HG03439 (cell line): Measurements from ENCODE around the gene ARHGAP30.
"Not testable (repeated sequence)": the region's sequence is repeated elsewhere in the genome, so short reads cannot be mapped to it uniquely, and the experiment has no call there.

Experiments
- ATAC-seq: cut with Tn5 transposase; IDR thresholded peaks from one replicate; pipeline ENCODE4 v1.9.1; 2021; ENCODE audit warnings: mild to moderate bottlenecking, moderate library complexity; ENCODE audit not compliant: unreplicated experiment

Gene ARHGAP30, protein sequence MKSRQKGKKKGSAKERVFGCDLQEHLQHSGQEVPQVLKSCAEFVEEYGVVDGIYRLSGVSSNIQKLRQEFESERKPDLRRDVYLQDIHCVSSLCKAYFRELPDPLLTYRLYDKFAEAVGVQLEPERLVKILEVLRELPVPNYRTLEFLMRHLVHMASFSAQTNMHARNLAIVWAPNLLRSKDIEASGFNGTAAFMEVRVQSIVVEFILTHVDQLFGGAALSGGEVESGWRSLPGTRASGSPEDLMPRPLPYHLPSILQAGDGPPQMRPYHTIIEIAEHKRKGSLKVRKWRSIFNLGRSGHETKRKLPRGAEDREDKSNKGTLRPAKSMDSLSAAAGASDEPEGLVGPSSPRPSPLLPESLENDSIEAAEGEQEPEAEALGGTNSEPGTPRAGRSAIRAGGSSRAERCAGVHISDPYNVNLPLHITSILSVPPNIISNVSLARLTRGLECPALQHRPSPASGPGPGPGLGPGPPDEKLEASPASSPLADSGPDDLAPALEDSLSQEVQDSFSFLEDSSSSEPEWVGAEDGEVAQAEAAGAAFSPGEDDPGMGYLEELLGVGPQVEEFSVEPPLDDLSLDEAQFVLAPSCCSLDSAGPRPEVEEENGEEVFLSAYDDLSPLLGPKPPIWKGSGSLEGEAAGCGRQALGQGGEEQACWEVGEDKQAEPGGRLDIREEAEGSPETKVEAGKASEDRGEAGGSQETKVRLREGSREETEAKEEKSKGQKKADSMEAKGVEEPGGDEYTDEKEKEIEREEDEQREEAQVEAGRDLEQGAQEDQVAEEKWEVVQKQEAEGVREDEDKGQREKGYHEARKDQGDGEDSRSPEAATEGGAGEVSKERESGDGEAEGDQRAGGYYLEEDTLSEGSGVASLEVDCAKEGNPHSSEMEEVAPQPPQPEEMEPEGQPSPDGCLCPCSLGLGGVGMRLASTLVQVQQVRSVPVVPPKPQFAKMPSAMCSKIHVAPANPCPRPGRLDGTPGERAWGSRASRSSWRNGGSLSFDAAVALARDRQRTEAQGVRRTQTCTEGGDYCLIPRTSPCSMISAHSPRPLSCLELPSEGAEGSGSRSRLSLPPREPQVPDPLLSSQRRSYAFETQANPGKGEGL

DNA sequence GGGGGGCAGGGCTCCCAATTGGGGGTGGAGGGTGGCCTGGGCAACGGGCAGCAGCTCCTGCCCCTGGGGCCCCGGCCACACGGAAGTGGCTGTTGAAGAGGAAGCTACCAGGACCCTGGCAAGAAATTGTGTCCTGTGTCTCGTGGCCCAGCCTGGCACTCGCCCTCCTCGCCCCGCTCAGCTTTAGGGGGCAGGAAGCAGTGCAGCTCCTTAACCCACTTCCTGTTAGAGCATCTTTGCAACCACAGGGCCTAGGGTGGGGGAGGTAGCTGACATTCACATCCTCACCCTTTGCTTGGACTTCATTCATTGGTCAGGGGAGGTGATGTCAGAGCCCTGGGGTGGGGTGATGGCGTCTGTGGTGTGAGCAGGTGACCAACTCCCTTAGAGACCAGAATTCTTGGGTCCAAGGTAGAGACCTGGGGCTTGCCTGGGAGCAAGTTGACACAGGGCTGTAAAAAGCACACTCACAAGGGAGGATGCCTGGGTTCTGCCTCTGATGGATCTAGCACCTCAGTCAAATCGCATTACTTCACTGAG, at the start of gene ARHGAP30:
TSS of gene ARHGAP30 (minus strand) at position 161 of the 540 bp plus-strand sequence. CDS start 267 bp downstream, outside the sequence.
- ATAC-seq = peak; percentile 83

DNA sequence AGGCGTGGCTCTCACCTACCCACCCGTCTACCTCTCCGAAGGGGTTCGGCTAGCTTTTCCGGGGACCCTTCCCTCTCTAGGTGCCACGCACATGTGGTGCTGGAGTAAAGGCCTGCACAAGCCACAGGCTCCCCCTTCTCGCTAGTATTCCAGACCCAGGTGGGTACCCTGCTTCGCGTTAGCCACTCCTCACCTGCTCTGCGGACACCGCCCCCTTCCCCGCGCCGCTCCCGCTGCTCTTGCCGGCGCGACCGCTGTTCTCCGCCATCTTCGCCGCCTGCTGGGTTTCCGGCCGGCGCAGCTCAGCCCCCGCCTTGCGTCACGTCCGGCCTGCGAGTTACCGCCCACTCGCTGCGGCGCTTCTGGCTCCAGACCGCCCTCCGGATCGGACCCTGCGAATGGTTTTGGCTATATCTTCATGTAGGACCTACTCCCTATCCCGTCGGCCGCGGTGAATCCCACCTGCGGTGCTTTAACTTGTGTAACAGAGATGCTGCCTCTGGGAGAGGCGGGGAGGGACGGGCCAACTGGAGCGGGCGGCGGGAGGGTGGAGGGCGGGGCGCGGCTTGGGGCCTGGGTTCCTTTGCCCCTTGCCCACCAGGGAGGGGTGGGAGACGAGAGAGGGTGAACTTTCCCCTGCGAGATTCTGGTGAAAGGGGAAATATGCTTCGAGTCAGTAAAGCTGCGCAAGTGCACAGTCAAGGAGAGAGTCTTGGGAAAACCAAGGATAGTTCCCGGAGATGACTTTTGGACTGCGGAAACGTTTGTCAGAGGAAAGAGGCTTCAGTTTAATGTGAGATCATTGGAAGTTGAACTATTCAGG, 48.3 kb upstream of the ARHGAP30 start, which contains the start of the genes NIT1 and PFDN2:
TSS of gene NIT1 (plus strand) at position 347 of the 823 bp plus-strand sequence. CDS start at position 419, 72 bp downstream.
TSS of gene PFDN2 (minus strand) at position 279 of the 823 bp plus-strand sequence. CDS start at position 268, 11 bp downstream.
- ATAC-seq = peak; percentile 68

DNA sequence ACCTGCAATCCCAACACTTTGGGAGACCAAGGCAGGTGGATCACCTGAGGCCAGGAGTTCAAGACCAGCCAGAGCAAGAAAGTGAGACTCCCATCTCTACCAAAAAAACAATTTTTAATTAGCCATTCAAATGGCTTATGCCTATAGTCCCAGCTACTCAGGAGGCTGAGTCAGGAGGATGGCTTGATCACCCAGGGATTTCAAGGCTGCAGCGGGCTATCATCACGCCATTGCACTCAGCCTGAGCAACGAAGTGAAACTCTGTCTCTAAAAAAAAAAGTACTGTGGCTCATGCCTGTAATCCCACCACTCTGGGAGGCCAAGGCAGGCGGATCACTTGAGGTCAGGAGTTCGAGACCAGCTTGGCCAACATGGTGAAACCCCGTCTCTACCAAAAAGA, 46.3 kb upstream of the ARHGAP30 start:
- ATAC-seq = not testable (repeated sequence)

DNA sequence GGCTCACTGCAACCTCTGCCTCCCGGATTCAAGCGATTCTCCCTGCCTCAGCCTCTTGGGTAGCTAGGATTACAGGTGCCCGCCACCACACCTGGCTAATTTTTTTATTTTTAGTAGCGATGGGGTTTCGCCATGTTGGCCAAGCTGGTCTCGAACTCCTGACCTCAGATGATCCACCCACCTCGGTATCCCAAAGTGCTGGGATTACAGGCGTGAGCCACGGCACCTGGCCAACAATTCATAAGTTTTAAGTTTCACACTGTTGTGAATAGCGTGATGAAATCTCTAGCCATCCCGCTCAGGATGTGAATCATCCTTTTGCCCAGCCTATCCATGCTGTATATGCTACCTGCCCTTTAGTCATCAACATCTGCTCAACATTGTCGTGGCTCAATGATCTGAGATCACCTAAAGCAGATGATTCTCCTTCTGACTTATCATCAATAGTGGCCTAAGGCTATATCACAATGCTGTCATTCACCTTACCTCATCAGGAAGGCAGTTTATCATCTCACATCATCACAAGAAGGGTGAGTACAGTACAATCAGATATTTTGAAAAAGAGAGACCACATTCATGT, 45.5 kb upstream of the ARHGAP30 start:
- no peak for ATAC-seq

DNA sequence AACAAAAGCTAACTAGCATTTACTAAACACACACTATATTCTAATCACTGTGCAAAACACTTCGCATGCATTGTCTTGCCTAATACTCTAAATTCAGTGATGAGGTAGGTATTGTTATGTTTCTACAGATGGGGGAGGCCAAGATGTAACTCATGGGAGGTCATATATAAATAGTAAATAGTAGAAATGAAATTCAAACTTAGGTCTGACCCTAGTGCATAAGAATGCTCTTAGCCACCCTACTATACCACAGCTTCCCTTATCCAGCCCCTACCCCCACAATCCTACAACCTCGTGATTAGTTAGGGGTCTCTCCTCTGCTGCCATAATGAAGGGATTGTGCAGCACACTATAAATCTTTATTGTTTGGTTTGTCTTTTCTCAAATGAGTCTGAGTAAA, 44.9 kb upstream of the ARHGAP30 start:
- no peak for ATAC-seq

DNA sequence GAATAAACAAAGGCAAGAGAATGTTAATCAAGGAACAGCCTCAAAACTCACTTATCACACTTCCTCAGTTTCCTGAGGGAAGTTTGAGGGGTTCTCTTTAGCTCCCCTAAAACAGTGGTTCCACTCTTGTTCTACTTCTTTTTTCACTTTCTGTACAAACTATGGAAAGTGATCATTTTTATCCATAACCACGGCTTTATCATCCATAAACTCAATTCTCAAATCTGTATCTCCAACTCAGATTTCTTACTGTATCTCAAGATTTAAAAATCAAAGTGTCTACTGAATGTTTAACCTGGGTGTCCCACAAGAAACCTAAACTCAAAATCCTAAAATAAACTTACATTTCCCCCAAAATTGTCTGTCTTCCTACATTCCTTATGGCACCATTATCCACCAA, 44.2 kb upstream of the ARHGAP30 start:
- ATAC-seq = no peak

DNA sequence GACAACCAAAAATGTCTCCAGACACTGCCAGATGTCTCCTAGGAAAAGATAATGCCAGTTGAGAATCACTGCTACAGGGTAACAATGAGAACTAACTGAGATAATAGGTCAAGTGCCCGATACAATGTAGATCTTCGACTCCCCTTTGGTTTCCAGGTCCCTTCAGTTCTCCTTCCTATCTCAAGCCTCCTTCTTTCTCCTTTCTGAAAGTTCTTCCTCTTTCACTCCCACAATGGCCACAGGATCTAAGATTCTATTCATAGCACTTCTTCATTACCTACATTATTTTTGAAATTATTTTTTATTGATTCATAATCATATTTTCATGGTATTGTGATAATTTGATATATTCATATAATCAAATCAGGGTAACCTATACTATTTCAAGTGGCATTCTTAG, 41.8 kb upstream of the ARHGAP30 start:
- ATAC-seq = no peak

DNA sequence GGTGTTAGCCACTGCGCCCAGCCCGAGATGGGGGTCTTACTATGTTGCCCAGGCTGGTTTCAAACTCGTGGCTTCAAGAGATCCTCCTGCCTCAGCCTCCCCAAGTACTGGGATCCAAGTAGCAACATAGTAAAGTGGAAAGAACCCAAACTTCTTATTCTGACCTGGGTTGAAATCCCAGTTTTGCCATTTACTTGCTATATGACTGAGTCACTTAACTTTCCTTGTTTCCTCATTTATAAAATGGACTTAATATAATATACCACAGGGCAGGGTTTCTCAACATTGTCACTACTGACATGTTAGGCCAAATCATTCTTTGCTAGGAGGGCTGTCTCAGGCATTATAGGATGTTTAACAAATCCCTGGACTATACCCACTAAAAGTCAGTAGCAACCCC, 41.4 kb upstream of the ARHGAP30 start:
- ATAC-seq = no peak

DNA sequence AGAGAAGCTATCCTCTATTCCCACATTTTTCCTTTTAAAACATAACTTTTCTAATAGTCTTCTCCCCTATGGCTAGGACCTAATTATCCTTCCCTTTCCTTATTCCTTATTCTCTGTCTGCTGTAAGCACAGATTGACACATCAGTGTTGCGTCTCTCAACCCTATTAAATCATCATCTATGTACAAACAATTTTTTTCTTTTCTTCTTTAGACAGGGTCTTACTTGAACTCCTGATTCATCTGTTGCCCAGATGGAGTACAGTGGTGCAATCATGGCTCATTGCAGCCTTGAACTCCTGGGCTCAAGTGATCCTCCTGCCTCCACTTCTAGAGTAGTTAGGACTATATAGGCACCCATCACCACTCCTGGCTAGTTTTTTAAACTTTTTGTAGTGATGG, 36.7 kb upstream of the ARHGAP30 start:
- ATAC-seq = no peak

DNA sequence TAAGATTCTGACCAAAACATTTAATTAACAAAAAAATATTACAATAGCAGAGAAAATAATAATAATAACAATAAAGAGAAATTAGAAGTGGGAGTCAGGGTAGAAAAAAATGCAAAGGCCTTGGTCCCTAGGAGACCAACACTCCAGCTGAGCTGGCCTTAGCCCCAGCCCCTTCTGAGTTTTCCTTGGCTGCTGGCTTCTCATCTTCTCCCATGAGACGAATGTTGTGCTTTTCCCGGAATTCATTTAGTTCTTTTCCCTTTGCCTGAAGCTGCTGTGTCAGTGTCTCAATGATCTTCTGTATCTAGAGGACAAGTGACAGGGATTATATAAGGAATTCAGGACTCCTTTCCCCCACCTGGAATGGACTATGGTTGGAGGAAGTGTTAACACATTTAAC, 30.9 kb upstream of the ARHGAP30 start:
- ATAC-seq = no peak

DNA sequence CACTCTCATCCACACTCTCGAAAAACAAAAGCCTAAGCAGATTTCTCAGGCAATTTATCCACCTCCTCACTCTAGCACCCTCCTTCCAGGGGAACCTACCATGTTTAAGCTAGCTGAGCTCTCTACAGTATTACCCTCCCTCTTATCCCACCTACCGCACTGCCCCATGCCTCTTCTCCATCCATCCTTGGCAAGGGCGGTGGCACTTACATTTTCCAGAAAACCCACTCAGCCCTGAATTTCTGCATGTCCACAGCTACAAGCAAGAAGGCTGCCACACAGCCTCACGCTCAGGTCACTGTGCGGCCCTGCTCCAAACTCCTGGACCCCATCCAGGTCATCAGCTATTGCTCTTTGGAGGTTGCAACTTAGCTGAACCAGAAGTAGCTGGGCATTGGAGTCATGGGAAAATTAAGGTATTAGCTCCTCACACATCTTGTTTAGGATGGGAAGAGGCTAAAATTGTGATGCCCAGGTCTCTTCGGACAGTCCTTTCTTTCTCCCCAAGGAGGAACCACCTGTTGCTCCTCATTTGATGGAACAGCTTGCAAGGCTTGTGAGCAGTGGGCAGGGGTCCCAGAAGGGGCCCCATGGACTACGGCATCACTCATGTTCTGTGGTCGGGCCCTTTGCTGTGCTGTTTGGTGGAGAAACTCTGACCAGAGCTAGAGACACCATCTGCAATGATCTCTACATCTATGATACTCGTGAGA, 29.6 kb upstream of the ARHGAP30 start:
- ATAC-seq = no peak

DNA sequence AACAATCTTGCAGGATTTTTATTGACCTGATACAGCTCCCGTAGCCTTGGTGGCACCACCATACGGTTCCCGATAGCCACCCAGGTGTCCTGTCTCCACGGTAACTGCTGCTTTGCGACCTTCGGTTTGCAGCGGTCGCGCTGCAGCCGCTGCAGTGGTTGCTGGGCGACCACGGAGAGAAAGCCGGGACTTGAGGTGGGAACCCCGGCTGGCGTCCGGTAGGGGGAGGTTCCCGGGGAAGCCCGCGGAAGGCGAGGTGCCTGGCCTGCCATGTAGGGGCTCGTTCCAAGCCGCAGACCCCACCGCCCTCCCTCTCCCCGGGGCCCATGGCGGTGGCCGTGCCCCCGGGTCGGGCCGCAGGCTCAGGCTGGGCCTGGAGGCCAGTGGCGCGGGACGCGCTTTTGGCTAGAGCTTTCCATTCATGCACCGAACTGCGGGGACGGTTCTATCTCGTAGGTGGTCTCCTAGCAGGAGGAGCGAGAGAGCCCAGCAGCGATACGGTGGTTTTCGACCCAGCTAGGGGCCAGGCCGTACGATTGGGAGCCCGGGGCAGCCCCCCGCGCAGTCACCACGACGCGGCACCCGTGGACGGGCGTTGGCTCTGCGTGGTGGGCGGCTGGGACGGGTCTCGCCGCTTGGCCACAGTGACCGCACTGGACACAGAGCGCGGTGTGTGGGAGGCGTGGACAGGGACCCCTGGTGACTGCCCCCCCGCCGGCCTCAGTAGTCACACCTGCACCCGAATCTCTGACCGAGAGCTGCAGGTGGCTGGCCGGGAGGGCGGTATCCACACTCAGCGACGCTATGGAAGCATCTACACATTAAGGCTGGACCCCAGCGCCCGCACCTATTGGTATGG, 28.7 kb upstream of the ARHGAP30 start, which contains the start of gene KLHDC9:
TSS of gene KLHDC9 (plus strand) at position 152 of the 859 bp plus-strand sequence. CDS start at position 327, 175 bp downstream.
- peak; percentile 77 for ATAC-seq

DNA sequence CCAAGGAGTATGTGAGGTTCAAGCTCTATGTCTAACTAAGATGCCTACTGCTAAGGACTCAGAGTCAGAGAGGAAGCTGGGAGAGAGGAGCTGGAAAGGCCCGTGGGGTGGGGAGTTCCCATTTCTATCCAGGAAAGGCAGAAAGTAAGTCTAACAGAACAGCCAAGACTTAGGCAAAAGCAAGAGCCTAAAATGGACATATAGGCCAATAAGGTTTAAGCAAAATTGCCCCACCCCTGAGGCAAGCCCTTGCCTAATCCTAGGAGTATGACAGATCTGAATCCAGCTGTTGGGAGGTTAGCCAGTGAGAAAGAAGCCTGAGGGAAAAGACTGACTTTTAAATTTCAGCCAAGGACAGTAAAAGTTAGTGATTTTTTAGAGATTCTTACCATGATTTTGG, 26.8 kb upstream of the ARHGAP30 start:
- no peak for ATAC-seq

DNA sequence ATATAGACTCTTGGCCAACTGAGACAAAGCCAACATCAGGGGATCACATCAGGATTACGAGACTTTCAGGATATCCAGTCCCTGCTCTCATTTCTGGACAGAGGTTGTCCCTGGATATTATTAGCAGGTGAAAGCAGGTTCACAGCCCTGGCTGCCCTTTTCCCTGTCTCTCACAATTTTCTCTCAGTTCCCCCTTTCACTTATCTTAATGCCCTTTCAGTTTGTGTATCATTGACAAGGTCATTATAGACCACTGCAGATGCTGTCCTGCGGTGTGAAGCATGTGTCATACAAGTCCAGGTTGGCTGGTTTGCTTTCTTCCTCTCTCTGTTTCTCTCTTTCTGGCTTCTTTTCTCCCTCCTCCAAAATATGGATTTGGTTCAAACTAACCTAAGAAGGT, 26.3 kb upstream of the ARHGAP30 start:
- no peak for ATAC-seq

DNA sequence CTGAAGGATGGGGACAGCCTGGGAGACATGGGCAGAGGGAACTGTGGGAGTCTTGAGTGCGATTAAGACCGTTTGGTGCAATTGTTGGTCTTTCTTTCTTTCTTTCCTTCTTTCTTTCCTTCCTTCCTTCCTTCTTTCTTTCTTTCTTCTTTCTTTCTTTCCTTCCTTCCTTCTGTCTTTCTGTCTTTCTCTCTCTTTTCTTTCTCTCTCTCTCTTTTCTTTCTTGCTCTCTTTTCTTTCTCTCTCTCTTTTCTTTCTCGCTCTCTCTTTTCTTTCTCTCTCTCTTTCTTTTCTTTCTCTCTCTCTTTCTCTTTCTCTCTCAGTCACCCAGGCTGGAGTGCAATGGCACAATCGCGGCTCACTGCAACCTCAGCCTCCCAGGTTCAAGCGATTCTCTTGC, 25.5 kb upstream of the ARHGAP30 start:
- no peak for ATAC-seq

DNA sequence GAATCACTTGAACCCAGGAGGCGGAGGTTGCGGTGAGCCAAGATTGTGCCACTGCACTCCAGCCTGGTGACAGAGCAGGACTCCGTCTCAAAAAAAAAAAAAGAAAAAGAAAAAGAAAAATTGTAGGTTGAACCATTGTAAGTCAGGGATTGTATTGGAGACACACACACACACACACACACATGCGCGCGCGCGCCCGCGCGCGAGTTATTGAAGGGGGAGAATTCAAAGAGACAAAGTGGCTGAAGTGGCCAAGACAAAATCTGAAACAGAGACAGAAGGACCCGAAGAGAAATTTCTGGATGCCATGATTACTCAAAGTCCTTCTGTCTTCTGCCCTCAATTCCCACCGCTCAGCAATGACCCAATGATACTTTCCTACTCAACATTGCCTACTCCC, 24.8 kb upstream of the ARHGAP30 start:
- no peak for ATAC-seq

DNA sequence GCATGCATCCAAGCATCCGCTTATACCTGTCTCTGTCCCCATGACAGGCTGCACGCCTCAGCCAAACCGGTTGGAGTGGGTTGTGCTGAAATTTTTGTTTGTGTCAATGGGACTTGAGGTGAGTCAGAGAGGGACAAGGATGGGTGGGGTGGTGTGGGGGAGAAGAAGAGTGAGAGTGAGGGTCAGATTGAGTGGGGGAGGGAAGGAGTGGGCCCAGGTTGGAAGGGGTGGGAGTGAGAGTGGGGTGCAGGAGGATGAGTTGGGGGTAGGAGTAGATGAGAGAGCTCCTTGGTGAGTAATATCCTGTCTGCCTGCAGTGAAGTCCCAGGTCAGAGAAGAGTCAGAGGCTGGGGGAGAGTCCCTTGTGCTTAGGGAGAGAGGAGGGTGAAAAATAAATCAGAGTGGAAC, 22.9 kb upstream of the ARHGAP30 start:
- no peak for ATAC-seq
